Kidney epithelial cell (primary cell): ENCODE results near the gene SOX3. TPM values are rescaled to one million over a fixed set of nuclear protein-coding genes. Genes with fewer than 3 reads are reported as not detected.

Source experiments
- DNase-seq: peaks from one replicate; pipeline ENCODE4 v3.0.0-alpha.2; 2010; ENCODE audit warnings: low read depth
- H3K27me3 ChIP-seq: 2 replicates; pipeline ENCODE4 v1.6.0; 2011; ENCODE audit warnings: low read length; ENCODE audit not compliant: control insufficient read depth, insufficient read depth
- H3K36me3 ChIP-seq: 2 replicates; pipeline ENCODE4 v1.5.1; 2011; ENCODE audit warnings: low read length; ENCODE audit not compliant: control insufficient read depth, insufficient read depth
- H3K4me3 ChIP-seq: 2 replicates; pipeline ENCODE4 v1.5.1; 2011; ENCODE audit warnings: low read depth, mild to moderate bottlenecking, control low read depth, low read length
- CTCF ChIP-seq: IDR thresholded peaks from 2 replicates; pipeline ENCODE4 v1.5.1; 2011; ENCODE audit warnings: mild to moderate bottlenecking, moderate library complexity, low read length, control low read depth, inconsistent platforms; ENCODE audit not compliant: insufficient read depth, poor library complexity, severe bottlenecking
- total RNA-seq: library from RNA; depleted of rRNA; stranded (reverse); fragments of >200 nt; gene quantifications from 2 replicates; pipeline ENCODE4 v1.2.3, GENCODE V29; 2015

Gene SOX3
- not detected in 2 replicates for total RNA-seq

GRCh38 chrX:140504371-140505324, at the start of gene SOX3:
Gene SOX3, minus strand, starts transcription at chrX:140505069. Its CDS starts 9 bp downstream, at chrX:140505060.
- DNase-seq: no peak
- Histone ChIP-seq H3K4me3 (no peak within 1 kb of the TSS), H3K36me3 (no peaks in the 10 kb centered on the region), H3K27me3 (peaks cover 83% of the 10 kb centered on the region)
- TF ChIP-seq CTCF: no peak

GRCh38 chrX:140548985-140549384, 44.1 kb upstream of the SOX3 start:
- Histone ChIP-seq H3K27me3 (no peaks in the 10 kb centered on the region), H3K36me3 (no peaks in the 10 kb centered on the region), H3K4me3 (no peak overlapping the region)
- no peak for DNase-seq
- TF ChIP-seq CTCF: no peak

GRCh38 chrX:140526171-140526570, 21.3 kb upstream of the SOX3 start:
- H3K4me3 ChIP-seq: no peak overlapping the region
- H3K36me3 ChIP-seq: no peaks in the 10 kb centered on the region
- no peak for TF ChIP-seq CTCF
- H3K27me3 ChIP-seq: no peaks in the 10 kb centered on the region
- no peak for DNase-seq

- no peak for TF ChIP-seq CTCF
- Histone ChIP-seq H3K4me3 (no peak overlapping the region), H3K36me3 (no peaks in the 10 kb centered on the region), H3K27me3 (no peaks in the 10 kb centered on the region)
- DNase-seq: no peak
These were observed 20.6 kb upstream of the SOX3 start for GRCh38 chrX:140525448-140525847.

GRCh38 chrX:140524556-140524955, 19.7 kb upstream of the SOX3 start:
- Histone ChIP-seq H3K4me3 (no peak overlapping the region), H3K36me3 (no peaks in the 10 kb centered on the region), H3K27me3 (no peaks in the 10 kb centered on the region)
- TF ChIP-seq CTCF: no peak
- no peak for DNase-seq
